Inflammatory macrophage treated with lipopolysaccharide for 4 hours (primary cell): Measurements from ENCODE around the gene SLC13A5.
"Not testable (repeated sequence)": the region's sequence is repeated elsewhere in the genome, so short reads cannot be mapped to it uniquely, and the experiment has no call there.

Experiments
- DNase-seq: peaks from one replicate; pipeline ENCODE4 v3.0.0-alpha.2; 2020

Gene SLC13A5

GRCh38 chr17:6658411-6658810 is 54.8 kb downstream of the SLC13A5 start:
- not testable (repeated sequence) for DNase-seq

- no peak for DNase-seq
These were observed 55.4 kb downstream of the SLC13A5 start for GRCh38 chr17:6657633-6658287.

GRCh38 chr17:6656797-6657632 is 56.2 kb downstream of the SLC13A5 start:
- DNase-seq: not testable (repeated sequence)

- not testable (repeated sequence) for DNase-seq
These were observed 57.3 kb downstream of the SLC13A5 start for GRCh38 chr17:6655732-6656361.

GRCh38 chr17:6654841-6655731 is 58.1 kb downstream of the SLC13A5 start:
- DNase-seq: no peak

- no peak for DNase-seq
These were observed 61.2 kb downstream of the SLC13A5 start for GRCh38 chr17:6651919-6652452.

- DNase-seq: peak; percentile 96
These were observed 61.7 kb downstream of the SLC13A5 start, which contains the start of the genes C17orf100 and MED31 for GRCh38 chr17:6651354-6651918. Gene C17orf100 (plus strand): TSS chr17:6651762. CDS start chr17:6651914, 152 bp downstream. Gene MED31 (minus strand): TSS chr17:6651605. CDS start chr17:6651528, 77 bp downstream.

GRCh38 chr17:6648181-6648580 is 65.0 kb downstream of the SLC13A5 start:
- peak; percentile 37 for DNase-seq

- no peak for DNase-seq
These were observed 69.6 kb downstream of the SLC13A5 start for GRCh38 chr17:6643451-6644125.

GRCh38 chr17:6642592-6642991 is 70.6 kb downstream of the SLC13A5 start:
- no peak for DNase-seq

- peak; percentile 41 for DNase-seq
These were observed 71.8 kb downstream of the SLC13A5 start for GRCh38 chr17:6641247-6641863.

- peak; percentile 95 for DNase-seq
These were observed 72.5 kb downstream of the SLC13A5 start, which contains the start of the genes KIAA0753 and TXNDC17 for GRCh38 chr17:6640536-6641246. Gene KIAA0753 (minus strand): TSS chr17:6640711. CDS start chr17:6635103, 5,608 bp downstream. Gene TXNDC17 (plus strand): TSS chr17:6641060. CDS start chr17:6641083, 23 bp downstream.

GRCh38 chr17:6639586-6640535 is 73.3 kb downstream of the SLC13A5 start:
- DNase-seq: peak; percentile 55

- no peak for DNase-seq
These were observed 74.1 kb downstream of the SLC13A5 start for GRCh38 chr17:6639014-6639585.

- DNase-seq: no peak
These were observed 74.9 kb downstream of the SLC13A5 start for GRCh38 chr17:6638046-6638908.

GRCh38 chr17:6637458-6637840 is 75.7 kb downstream of the SLC13A5 start:
- no peak for DNase-seq
